ENCODE results near the gene SHROOM3.
A peak's percentile ranks its signal among the peaks of the same experiment; 100 is the strongest.
"Not testable (repeated sequence)": the region's sequence is repeated elsewhere in the genome, so short reads cannot be mapped to it uniquely, and the experiment has no call there.

The SHROOM3 gene

GRCh38 chr4:76434901-76435527 is at the start of gene SHROOM3:
Gene SHROOM3, plus strand, starts transcription at chr4:76435229. Its CDS starts 824 bp downstream, at chr4:76436053.
- DNase-seq = peak; percentile 42

- DNase-seq = no peak
These were observed 49.1 kb upstream of the SHROOM3 start for GRCh38 chr4:76385974-76386373.

GRCh38 chr4:76386566-76387305 is 48.3 kb upstream of the SHROOM3 start:
- no peak for DNase-seq

GRCh38 chr4:76388160-76388908 is 46.7 kb upstream of the SHROOM3 start:
- DNase-seq = no peak

- no peak for DNase-seq
These were observed 33.4 kb upstream of the SHROOM3 start for GRCh38 chr4:76401654-76402053.

GRCh38 chr4:76406081-76406480 is 28.9 kb upstream of the SHROOM3 start:
- no peak for DNase-seq

GRCh38 chr4:76407440-76408119 is 27.4 kb upstream of the SHROOM3 start:
- DNase-seq = no peak

GRCh38 chr4:76410636-76411035 is 24.4 kb upstream of the SHROOM3 start:
- DNase-seq = no peak

GRCh38 chr4:76420188-76420761 is 14.8 kb upstream of the SHROOM3 start:
- no peak for DNase-seq

- DNase-seq = no peak
These were observed 14.1 kb upstream of the SHROOM3 start, which contains the start of gene CCDC158 for GRCh38 chr4:76420762-76421581. Gene CCDC158, minus strand, starts transcription at chr4:76421141. Its CDS starts 17,934 bp downstream, at chr4:76403207.

- DNase-seq = not testable (repeated sequence)
These were observed 11.9 kb upstream of the SHROOM3 start for GRCh38 chr4:76423159-76423558.

- no peak for DNase-seq
These were observed 8.8 kb upstream of the SHROOM3 start for GRCh38 chr4:76426272-76426671.

GRCh38 chr4:76429636-76430035 is 5.4 kb upstream of the SHROOM3 start:
- no peak for DNase-seq

GRCh38 chr4:76430519-76431388 is 4.3 kb upstream of the SHROOM3 start:
- DNase-seq = no peak

- DNase-seq = no peak
These were observed 695 bp downstream of the SHROOM3 start for GRCh38 chr4:76435528-76436319.

- DNase-seq = no peak
These were observed 4.5 kb downstream of the SHROOM3 start for GRCh38 chr4:76439491-76439890.

- no peak for DNase-seq
These were observed 6.9 kb downstream of the SHROOM3 start for GRCh38 chr4:76441881-76442280.

- no peak for DNase-seq
These were observed 7.8 kb downstream of the SHROOM3 start for GRCh38 chr4:76442807-76443206.

GRCh38 chr4:76443376-76443775 is 8.3 kb downstream of the SHROOM3 start:
- DNase-seq = no peak

- no peak for DNase-seq
These were observed 10.9 kb downstream of the SHROOM3 start for GRCh38 chr4:76445911-76446310.
